KMS-11 (cell line): ENCODE data around the gene KLHDC3.

ENCODE experiments used
- H2AFZ ChIP-seq: fragments of 200-600 bp; sonication (generic); 2 replicates; pipeline ENCODE4 v1.6.1; 2016; ENCODE audit warnings: antibody characterized with exemption, mixed run types, low read depth
- H3K27ac ChIP-seq: fragments of 200-600 bp; sonication (generic); 2 replicates; pipeline ENCODE4 v1.6.1; 2016; ENCODE audit warnings: mild to moderate bottlenecking, mixed run types
- H3K27me3 ChIP-seq: fragments of 200-600 bp; sonication (generic); 2 replicates; pipeline ENCODE4 v1.6.1; 2017; ENCODE audit warnings: mild to moderate bottlenecking, low read depth, mixed run types, moderate library complexity; ENCODE audit not compliant: insufficient read depth
- H3K36me3 ChIP-seq: fragments of 200-600 bp; sonication (generic); 2 replicates; pipeline ENCODE4 v1.6.1; 2017; ENCODE audit warnings: mild to moderate bottlenecking, mixed run types; ENCODE audit not compliant: insufficient read depth
- H3K4me1 ChIP-seq: fragments of 200-600 bp; sonication (generic); 2 replicates; pipeline ENCODE4 v1.6.1; 2016; ENCODE audit warnings: mild to moderate bottlenecking, low read depth, mixed run types; ENCODE audit not compliant: poor library complexity, severe bottlenecking
- H3K4me2 ChIP-seq: fragments of 200-600 bp; sonication (generic); 2 replicates; pipeline ENCODE4 v1.7.0; 2016; ENCODE audit warnings: mild to moderate bottlenecking, mixed run types
- H3K4me3 ChIP-seq: fragments of 200-600 bp; sonication (generic); IDR thresholded peaks from 2 replicates; pipeline ENCODE4 v1.6.1; 2017; ENCODE audit warnings: low read depth, low read length, mixed read lengths; ENCODE audit not compliant: insufficient read depth
- H3K79me2 ChIP-seq: fragments of 200-600 bp; sonication (generic); 2 replicates; pipeline ENCODE4 v1.6.1; 2016; ENCODE audit warnings: low read depth, mixed run types; ENCODE audit not compliant: insufficient read depth
- H3K9ac ChIP-seq: fragments of 200-600 bp; sonication (generic); 2 replicates; pipeline ENCODE4 v1.6.1; 2016; ENCODE audit warnings: mild to moderate bottlenecking, mixed run types
- H4K20me1 ChIP-seq: fragments of 200-600 bp; sonication (generic); 2 replicates; pipeline ENCODE4 v1.6.1; 2016; ENCODE audit warnings: mild to moderate bottlenecking, mixed run types; ENCODE audit not compliant: insufficient read depth
- TF ChIP-seq, protein P1 (sequence below): fragments of 200-600 bp; sonication (generic); conservative IDR thresholded peaks from 2 replicates; pipeline ENCODE4 v1.6.1; 2017; ENCODE audit warnings: low read depth, mild to moderate bottlenecking, antibody characterized with exemption, low read length, moderate library complexity, mixed read lengths

KLHDC3 gene

DNA sequence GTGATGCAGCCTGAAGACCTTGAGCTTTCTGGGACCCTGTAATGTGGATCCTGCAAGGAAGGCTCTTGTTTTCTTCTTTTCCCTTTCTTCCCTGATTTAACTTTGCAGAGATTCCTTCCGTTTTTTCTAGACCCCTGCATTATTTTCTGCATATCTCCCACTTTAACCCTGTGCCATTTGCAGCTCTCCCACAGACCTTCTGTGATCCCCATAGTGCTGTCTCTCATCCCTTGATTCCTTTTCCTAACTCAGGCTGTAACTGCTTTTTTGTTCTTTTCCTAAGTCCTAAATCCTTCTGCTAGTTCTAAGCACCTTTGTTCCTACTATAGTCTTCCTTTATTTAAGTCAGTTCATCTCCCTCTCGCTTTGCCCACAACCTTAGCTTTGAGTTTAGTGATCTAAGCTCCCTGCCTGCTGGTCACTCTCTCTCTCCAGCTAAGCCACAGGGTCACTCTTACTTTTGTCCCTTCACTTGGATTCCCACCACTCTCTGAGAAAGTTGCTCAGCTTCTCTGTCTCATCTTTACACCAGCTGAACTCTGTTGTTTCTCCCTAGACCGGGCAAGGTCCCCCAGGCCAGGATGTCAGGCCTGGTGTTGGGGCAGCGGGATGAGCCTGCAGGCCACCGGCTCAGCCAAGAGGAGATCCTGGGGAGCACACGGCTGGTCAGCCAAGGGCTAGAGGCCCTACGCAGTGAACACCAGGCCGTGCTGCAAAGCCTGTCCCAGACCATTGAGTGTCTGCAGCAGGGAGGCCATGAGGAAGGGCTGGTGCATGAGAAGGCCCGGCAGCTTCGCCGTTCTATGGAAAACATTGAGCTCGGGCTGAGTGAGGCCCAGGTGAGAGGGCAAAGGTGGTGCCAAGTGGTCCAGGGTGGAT is 46.9 kb downstream of the KLHDC3 start:
- H3K9ac ChIP-seq = no peak overlapping the region
- no peak overlapping the region for H3K27ac ChIP-seq
- peaks cover 13% of the 10 kb centered on the region for H3K79me2 ChIP-seq
- TF ChIP-seq, protein P1, sequence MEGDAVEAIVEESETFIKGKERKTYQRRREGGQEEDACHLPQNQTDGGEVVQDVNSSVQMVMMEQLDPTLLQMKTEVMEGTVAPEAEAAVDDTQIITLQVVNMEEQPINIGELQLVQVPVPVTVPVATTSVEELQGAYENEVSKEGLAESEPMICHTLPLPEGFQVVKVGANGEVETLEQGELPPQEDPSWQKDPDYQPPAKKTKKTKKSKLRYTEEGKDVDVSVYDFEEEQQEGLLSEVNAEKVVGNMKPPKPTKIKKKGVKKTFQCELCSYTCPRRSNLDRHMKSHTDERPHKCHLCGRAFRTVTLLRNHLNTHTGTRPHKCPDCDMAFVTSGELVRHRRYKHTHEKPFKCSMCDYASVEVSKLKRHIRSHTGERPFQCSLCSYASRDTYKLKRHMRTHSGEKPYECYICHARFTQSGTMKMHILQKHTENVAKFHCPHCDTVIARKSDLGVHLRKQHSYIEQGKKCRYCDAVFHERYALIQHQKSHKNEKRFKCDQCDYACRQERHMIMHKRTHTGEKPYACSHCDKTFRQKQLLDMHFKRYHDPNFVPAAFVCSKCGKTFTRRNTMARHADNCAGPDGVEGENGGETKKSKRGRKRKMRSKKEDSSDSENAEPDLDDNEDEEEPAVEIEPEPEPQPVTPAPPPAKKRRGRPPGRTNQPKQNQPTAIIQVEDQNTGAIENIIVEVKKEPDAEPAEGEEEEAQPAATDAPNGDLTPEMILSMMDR = no peak
- no peaks in the 10 kb centered on the region for H3K36me3 ChIP-seq
- no peak overlapping the region for H3K4me3 ChIP-seq
- H3K4me1 ChIP-seq = peaks cover 16% of the 10 kb centered on the region
- no peaks in the 10 kb centered on the region for H3K27me3 ChIP-seq
- H3K4me2 ChIP-seq = peak overlapping the region; percentile 82; the same call in 1 of the 2 replicates
- no peaks in the 10 kb centered on the region for H4K20me1 ChIP-seq
- no peak overlapping the region; the same call in 1 of the 2 replicates for H2AFZ ChIP-seq

DNA sequence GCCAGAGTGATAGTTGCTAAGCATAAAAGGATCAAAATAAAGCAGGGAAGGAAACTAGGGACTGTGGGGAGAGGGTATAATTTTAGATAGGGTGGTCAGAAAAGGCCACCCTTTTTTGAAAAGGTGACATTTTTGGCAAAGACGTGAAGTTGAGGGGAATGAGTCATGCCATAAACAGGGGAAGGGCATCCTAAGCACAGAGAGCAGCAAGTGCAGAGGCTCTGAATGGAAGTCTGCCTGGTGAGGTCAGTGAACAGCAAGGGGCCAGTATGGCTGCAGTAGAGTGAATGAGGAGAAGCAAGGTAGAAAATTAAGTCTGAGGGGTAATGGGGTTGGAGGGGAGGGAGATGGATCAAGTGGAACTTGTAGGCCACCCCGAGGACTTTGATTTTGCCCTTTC is 47.8 kb downstream of the KLHDC3 start:
- H3K4me3 ChIP-seq = no peak overlapping the region
- no peak overlapping the region for H3K4me2 ChIP-seq
- H2AFZ ChIP-seq = no peak overlapping the region
- H3K9ac ChIP-seq = no peak overlapping the region
- H4K20me1 ChIP-seq = no peaks in the 10 kb centered on the region
- no peaks in the 10 kb centered on the region for H3K27me3 ChIP-seq
- no peaks in the 10 kb centered on the region for H3K36me3 ChIP-seq
- TF ChIP-seq, protein P1 = no peak
- H3K79me2 ChIP-seq = peaks cover 13% of the 10 kb centered on the region
- no peak overlapping the region for H3K27ac ChIP-seq
- H3K4me1 ChIP-seq = peaks cover 16% of the 10 kb centered on the region

DNA sequence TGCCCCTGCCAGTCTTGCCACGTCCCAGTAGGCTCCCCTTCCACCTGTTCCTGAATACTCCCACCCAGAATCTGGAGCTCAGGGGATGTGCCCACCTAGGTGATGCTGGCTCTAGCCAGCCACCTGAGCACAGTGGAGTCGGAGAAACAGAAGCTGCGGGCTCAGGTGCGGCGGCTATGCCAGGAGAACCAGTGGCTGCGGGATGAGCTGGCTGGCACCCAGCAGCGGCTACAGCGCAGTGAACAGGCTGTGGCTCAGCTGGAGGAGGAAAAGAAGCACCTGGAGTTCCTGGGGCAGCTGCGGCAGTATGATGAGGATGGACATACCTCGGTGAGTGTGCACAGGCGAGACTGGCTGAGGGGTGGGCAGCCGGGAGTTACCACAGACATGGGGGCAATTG is 48.8 kb downstream of the KLHDC3 start:
- Histone ChIP-seq H3K4me1 (peaks cover 16% of the 10 kb centered on the region), H2AFZ (no peak overlapping the region), H3K27ac (no peak overlapping the region), H3K4me3 (no peak overlapping the region), H3K9ac (no peak overlapping the region), H3K79me2 (peaks cover 13% of the 10 kb centered on the region), H3K36me3 (no peaks in the 10 kb centered on the region), H4K20me1 (no peaks in the 10 kb centered on the region), H3K4me2 (no peak overlapping the region), H3K27me3 (no peaks in the 10 kb centered on the region)
- TF ChIP-seq, protein P1 = no peak

DNA sequence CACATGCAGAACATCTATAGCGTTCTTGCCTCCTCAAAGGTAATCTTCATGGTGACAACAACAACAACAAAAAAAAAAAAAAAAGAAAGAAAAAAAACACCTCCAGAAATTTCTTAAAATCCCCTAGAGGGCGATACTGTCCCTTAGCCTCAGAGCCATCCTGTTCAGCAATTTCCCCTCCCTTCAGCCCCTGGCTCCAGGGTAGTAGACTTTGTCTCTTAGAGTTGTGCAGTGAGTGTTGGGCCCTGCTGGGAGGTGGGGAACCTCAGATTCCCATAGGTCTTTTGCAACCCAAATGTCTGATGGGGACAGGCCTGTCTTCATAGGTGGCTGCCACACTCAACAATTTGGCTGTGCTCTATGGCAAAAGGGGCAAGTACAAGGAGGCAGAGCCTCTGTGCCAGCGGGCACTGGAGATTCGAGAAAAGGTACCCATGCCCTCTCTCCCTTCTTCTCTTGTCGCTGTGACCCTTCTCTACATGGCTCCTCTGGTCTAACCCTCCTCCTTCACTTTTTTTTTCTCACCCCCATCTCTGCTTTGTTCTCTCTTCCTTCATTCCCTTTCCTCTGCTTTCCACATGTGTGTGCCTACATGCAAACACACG is 56.1 kb downstream of the KLHDC3 start:
- Histone ChIP-seq H4K20me1 (no peaks in the 10 kb centered on the region), H3K27ac (no peak overlapping the region), H3K36me3 (no peaks in the 10 kb centered on the region), H3K4me2 (no peak overlapping the region), H3K79me2 (no peaks in the 10 kb centered on the region), H3K4me3 (no peak overlapping the region), H3K27me3 (no peaks in the 10 kb centered on the region), H3K4me1 (peaks cover 9% of the 10 kb centered on the region), H3K9ac (no peak overlapping the region), H2AFZ (no peak overlapping the region)
- TF ChIP-seq, protein P1 = peak; percentile 61
